Measurements from ENCODE around the gene BANP. TPM values are rescaled to one million over a fixed set of nuclear protein-coding genes. Genes with fewer than 3 reads are reported as not detected.
"Not testable (repeated sequence)": the region's sequence is repeated elsewhere in the genome, so short reads cannot be mapped to it uniquely, and the experiment has no call there.

Gene BANP
- total RNA-seq, 1 donor from 2014 or later: 18.8 TPM

GRCh38 chr16:87966064-87966645, 14.9 kb downstream of the BANP start:
- no peak for DNase-seq (ENCODE audit: low read depth in 2 of 2)

GRCh38 chr16:87966685-87967185, 15.5 kb downstream of the BANP start:
- DNase-seq (ENCODE audit: low read depth in 2 of 2): peak in 1 of 2 donors; percentile 41

GRCh38 chr16:87968541-87968940, 17.3 kb downstream of the BANP start:
- DNase-seq (ENCODE audit: low read depth in 2 of 2): no peak

- DNase-seq (ENCODE audit: low read depth in 2 of 2): no peak
Observed at GRCh38 chr16:87970186-87970585, 19.0 kb downstream of the BANP start.

- no peak for DNase-seq (ENCODE audit: low read depth in 2 of 2)
Observed at GRCh38 chr16:87971933-87972332, 20.7 kb downstream of the BANP start.

GRCh38 chr16:87973717-87974116, 22.5 kb downstream of the BANP start:
- no peak for DNase-seq (ENCODE audit: low read depth in 2 of 2)

GRCh38 chr16:87974178-87974577, 22.9 kb downstream of the BANP start:
- no peak for DNase-seq (ENCODE audit: low read depth in 2 of 2)

GRCh38 chr16:87976665-87977064, 25.4 kb downstream of the BANP start:
- no peak for DNase-seq (ENCODE audit: low read depth in 2 of 2)

- DNase-seq (ENCODE audit: low read depth in 2 of 2): no peak
Observed at GRCh38 chr16:87978127-87978526, 26.9 kb downstream of the BANP start.

- DNase-seq (ENCODE audit: low read depth in 2 of 2): no peak
Observed at GRCh38 chr16:87979352-87979751, 28.1 kb downstream of the BANP start.

- not testable (repeated sequence) for DNase-seq (ENCODE audit: low read depth in 2 of 2)
Observed at GRCh38 chr16:87979911-87980630, 28.8 kb downstream of the BANP start.

GRCh38 chr16:87981376-87981775, 30.1 kb downstream of the BANP start:
- DNase-seq (ENCODE audit: low read depth in 2 of 2): not testable (repeated sequence)

- DNase-seq (ENCODE audit: low read depth in 2 of 2): no peak
Observed at GRCh38 chr16:87982581-87983041, 31.4 kb downstream of the BANP start.

- peak in 1 of 2 donors; percentile 32 for DNase-seq (ENCODE audit: low read depth in 2 of 2)
Observed at GRCh38 chr16:87983072-87983736, 32.0 kb downstream of the BANP start.

GRCh38 chr16:87983737-87984097, 32.5 kb downstream of the BANP start:
- DNase-seq (ENCODE audit: low read depth in 2 of 2): peak; percentile 59 to 65

GRCh38 chr16:87984180-87984579, 32.9 kb downstream of the BANP start:
- not testable (repeated sequence) for DNase-seq (ENCODE audit: low read depth in 2 of 2)

GRCh38 chr16:87984632-87985267, 33.5 kb downstream of the BANP start:
- no peak for DNase-seq (ENCODE audit: low read depth in 2 of 2)

GRCh38 chr16:87985493-87985892, 34.3 kb downstream of the BANP start:
- DNase-seq (ENCODE audit: low read depth in 2 of 2): not testable (repeated sequence)

GRCh38 chr16:87986361-87986849, 35.2 kb downstream of the BANP start:
- peak; percentile 42 to 62 for DNase-seq (ENCODE audit: low read depth in 2 of 2)

GRCh38 chr16:87988596-87988995, 37.4 kb downstream of the BANP start:
- not testable (repeated sequence) for DNase-seq (ENCODE audit: low read depth in 2 of 2)

- DNase-seq (ENCODE audit: low read depth in 2 of 2): not testable (repeated sequence)
Observed at GRCh38 chr16:87990254-87990653, 39.0 kb downstream of the BANP start.

GRCh38 chr16:87992142-87992541, 40.9 kb downstream of the BANP start:
- DNase-seq (ENCODE audit: low read depth in 2 of 2): not testable (repeated sequence)
